HG02885 (cell line): Measurements from ENCODE around the gene MEF2C.
A peak's percentile ranks its signal among the peaks of the same experiment; 100 is the strongest.

Experiments
- ATAC-seq: cut with Tn5 transposase; IDR thresholded peaks from one replicate; pipeline ENCODE4 v1.9.1; 2021; ENCODE audit warnings: mild to moderate bottlenecking; ENCODE audit not compliant: unreplicated experiment, poor library complexity

Gene MEF2C

DNA sequence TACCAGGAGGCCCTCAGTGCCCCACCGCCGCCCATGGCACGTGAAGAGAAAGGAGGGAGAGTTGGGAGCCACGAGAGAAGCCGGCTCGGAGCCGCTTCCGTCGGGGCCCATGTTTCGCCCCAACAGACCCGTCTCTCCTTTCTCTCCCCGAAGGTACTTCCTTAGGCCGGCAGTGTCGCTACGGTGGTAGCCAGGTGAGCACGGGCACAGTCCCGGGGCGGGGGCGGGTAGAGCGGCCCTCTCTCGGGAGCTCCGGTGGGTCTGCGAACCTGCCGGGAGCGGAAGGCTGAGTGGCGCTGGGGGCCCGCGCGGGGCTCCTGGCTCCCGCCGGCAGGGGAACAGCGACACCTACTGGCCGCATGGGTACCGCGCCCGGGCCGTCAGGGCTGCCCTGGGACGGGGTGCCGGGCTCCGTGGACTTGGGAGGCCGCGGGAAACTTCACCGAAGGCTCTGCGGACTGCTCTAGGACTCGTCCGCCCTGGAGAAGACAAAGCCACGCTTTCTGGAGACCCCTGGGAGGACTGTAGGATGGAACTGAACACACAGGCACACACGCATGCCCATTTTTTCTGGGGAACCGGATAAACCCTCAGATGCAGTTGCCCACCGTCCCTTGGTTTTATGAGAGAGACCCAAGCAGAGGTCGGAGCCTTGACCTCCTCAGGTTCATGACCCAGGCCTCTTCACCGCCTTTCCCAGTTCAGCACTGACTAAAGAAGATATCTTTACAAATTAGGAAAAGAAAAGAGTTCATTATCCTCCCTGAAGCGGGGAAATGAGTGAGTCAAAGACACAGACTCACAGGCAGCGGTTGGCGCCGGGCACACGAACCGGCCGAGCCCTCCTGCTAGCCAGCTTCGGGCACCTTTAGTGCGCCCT is 202.5 kb downstream of the MEF2C start:
- ATAC-seq: peak; percentile 89

- ATAC-seq: no peak
These were observed 203.3 kb downstream of the MEF2C start for GRCh38 chr5:88679638-88680037.

GRCh38 chr5:88678770-88679381 is 204.1 kb downstream of the MEF2C start:
- ATAC-seq: no peak

GRCh38 chr5:88677943-88678769 is 204.8 kb downstream of the MEF2C start:
- no peak for ATAC-seq

DNA sequence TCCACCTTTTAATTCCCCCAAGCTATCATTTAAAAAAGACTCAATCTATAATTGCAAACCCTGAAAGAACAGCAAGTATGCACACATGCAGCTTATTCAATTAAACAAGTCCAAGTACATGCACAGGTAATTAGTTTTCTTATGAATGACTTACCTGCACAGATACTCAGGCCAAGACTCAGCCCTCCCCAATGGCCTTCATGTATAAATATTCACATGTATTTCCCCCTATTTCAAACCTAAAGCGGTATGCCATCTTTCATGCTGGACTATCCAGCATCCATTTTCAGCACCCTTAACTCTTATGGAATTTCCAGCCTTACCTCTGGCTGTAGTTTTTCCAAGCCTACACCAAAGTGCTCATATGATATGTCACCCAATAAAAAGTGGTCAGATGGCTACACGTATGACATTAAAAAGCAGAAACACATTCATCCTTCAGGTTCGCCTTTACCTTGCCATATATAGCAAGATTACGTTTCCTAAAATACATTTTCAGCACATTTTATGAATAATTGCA is 205.5 kb downstream of the MEF2C start:
- ATAC-seq: no peak

- no peak for ATAC-seq
These were observed 206.2 kb downstream of the MEF2C start for GRCh38 chr5:88676637-88677375.

- ATAC-seq: peak; percentile 30
These were observed 207.0 kb downstream of the MEF2C start for GRCh38 chr5:88675708-88676636.

- peak; percentile 23 for ATAC-seq
These were observed 207.7 kb downstream of the MEF2C start for GRCh38 chr5:88675168-88675707.

- ATAC-seq: peak; percentile 73
These were observed 208.4 kb downstream of the MEF2C start for GRCh38 chr5:88674356-88675167.

- no peak for ATAC-seq
These were observed 209.5 kb downstream of the MEF2C start for GRCh38 chr5:88673253-88674105.

- no peak for ATAC-seq
These were observed 210.2 kb downstream of the MEF2C start for GRCh38 chr5:88672644-88673252.

DNA sequence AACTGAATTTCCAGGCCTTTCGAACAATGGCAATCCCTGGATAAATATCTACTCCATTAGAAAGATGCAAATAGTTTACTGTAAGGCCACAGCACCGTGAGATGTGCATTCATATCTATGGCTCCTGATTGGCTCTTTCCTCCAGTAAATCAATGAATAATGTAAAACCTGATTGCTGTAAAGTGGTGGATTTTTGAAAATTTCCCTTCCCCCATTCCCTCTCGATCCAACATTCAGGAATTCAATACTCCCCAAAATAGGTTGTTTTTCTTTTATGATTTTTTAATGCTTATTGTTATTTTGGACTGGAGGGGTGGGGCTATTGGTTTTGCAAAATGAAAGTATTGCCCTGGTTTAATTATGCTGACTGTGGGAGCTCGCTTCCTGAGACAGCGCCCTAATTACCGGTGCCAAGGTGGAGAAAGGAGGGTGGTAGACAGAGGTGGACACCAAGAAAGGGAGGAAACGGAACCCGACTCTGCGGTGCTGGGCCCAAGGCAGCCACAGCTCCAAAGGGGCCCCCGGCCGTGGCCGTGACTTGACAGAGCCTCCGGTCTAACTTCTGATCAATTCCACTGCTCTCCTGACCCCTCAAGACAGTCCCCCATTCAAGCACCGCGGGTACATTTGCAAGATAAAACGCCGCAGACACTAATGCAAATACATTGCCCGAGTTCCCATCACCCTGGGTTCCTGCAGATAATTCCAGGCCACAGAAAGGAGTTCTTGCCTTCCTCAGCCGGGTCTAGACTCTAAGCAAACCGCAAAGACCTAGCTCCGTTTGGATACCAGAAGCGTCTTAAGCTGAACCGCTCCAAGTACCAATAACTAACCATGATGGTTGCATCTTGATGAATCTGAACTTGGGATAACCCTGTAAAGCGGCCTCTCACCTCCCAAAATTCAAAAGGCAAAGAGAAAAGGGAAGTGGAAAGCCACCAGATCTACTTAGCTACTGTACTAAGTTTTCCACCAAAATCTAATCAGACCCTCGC is 211.2 kb downstream of the MEF2C start:
- no peak for ATAC-seq

DNA sequence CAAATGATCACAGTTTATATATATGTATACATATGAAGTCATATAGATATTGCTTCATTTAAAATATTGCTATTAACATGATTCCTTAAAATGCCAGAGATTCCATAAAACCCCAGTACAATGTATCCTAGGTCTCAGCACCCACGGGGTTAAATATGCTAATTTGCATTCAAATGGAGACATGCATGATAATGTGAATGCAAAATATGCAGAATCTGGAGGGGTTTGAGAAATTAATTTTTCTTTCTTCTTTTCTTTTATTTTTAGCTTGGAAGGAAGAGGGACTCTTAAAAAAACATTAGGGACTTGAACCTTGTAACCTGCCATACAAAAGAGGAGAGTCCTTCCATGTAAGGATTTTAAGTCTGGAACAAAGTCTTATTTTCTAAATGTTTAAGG is 211.9 kb downstream of the MEF2C start:
- ATAC-seq: no peak

- ATAC-seq: no peak
These were observed 212.5 kb downstream of the MEF2C start for GRCh38 chr5:88670461-88670860.

DNA sequence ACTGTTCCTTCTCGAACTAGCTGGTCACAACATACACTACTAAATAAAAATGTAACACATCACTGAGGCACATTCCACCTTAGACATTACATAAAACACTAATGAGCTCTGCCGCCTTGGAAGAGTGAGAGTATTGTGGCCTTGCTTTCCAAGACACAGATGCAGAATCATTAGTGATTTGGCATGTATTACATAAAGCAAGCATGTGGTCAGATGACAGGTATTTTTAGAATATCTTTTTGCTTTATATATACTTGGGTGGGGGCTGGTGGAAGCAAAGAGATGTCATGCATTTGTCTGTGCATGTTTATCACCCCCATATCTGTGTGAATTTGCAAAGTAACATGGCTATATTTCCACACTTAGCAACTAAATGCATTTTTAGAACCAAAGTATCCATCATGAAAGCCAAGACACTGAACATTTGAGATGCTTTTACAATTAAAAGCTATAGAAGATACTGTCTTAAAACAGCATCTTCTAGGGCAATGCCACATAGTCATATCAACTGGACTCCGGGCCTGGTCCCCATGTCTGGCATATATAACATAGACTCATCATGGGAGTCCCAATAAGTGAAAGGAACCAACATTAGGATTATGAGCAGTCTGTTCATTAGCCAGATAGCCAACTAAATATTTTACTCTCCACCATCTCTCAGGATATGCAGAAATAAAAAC is 213.5 kb downstream of the MEF2C start:
- no peak for ATAC-seq
